ENCODE results near the gene OPTN.

DNA sequence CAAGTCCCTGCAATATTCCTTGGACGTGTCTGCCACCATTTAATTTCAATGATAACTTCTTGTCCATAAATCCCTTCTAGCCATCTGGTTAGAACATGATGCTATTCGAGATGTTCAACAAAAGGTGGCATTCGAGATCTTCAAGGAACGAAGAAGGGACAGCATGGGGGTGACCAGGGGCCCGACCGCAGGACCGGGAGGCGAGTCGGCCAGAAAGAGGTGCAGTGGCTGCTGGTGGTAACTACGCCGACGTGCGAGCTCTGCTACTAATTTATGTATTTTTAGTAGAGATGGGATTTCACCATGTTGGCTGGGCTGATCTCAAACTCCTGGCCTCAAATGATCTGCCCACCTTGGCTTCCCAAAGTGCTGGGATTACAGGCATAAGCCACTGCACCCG is 4.7 kb downstream of the OPTN start:
- TF ChIP-seq POLR2AphosphoS5 (IDR thresholded peaks at IDR 0.05; ENCODE audit: borderline replicate concordance, low read depth, low read length) = no peak
- TF ChIP-seq EZH2 (IDR thresholded peaks at IDR 0.05) = no peak
